ENCODE results near the gene MXRA7.
"Not testable (repeated sequence)": the region's sequence is repeated elsewhere in the genome, so short reads cannot be mapped to it uniquely, and the experiment has no call there.

Gene MXRA7

GRCh38 chr17:76714822-76715495 is 4.2 kb upstream of the MXRA7 start:
- DNase-seq, result no peak

GRCh38 chr17:76714336-76714735 is 3.6 kb upstream of the MXRA7 start:
- no peak for DNase-seq

- DNase-seq, result no peak
Measured at GRCh38 chr17:76713765-76714164, 3.0 kb upstream of the MXRA7 start.

GRCh38 chr17:76712321-76712720 is 1.6 kb upstream of the MXRA7 start:
- DNase-seq, result not testable (repeated sequence)

- DNase-seq, result not testable (repeated sequence)
Measured at GRCh38 chr17:76709951-76710862, 558 bp downstream of the MXRA7 start.

GRCh38 chr17:76709077-76709950 is 1.5 kb downstream of the MXRA7 start:
- DNase-seq, result no peak

GRCh38 chr17:76707985-76708807 is 2.6 kb downstream of the MXRA7 start:
- DNase-seq, result no peak

- DNase-seq, result no peak
Measured at GRCh38 chr17:76706817-76707216, 3.9 kb downstream of the MXRA7 start.

- DNase-seq, result no peak
Measured at GRCh38 chr17:76704805-76705204, 6.0 kb downstream of the MXRA7 start.

- DNase-seq, result no peak
Measured at GRCh38 chr17:76702941-76703637, 7.7 kb downstream of the MXRA7 start.

GRCh38 chr17:76702076-76702475 is 8.7 kb downstream of the MXRA7 start:
- no peak for DNase-seq

- DNase-seq, result no peak
Measured at GRCh38 chr17:76701471-76701967, 9.2 kb downstream of the MXRA7 start.

GRCh38 chr17:76700617-76701470 is 9.9 kb downstream of the MXRA7 start:
- no peak for DNase-seq

GRCh38 chr17:76700270-76700616 is 10.5 kb downstream of the MXRA7 start:
- no peak for DNase-seq

GRCh38 chr17:76698466-76698977 is 12.2 kb downstream of the MXRA7 start:
- not testable (repeated sequence) for DNase-seq

- no peak for DNase-seq
Measured at GRCh38 chr17:76697702-76698465, 12.9 kb downstream of the MXRA7 start.

GRCh38 chr17:76696763-76697701 is 13.7 kb downstream of the MXRA7 start:
- DNase-seq, result no peak
